Measurements from ENCODE around the gene KIAA1217. TPM values are rescaled to one million over a fixed set of nuclear protein-coding genes. Genes with fewer than 3 reads are reported as not detected.

KIAA1217 gene
- total RNA-seq, 4 donors from 2014 or later: 34.8 to 66.8 (median 52.9) TPM

GRCh38 chr10:24579906-24580305 is 371.0 kb downstream of the KIAA1217 start:
- DNase-seq (ENCODE audit: low spot score in 2 of 2): no peak
- no peak overlapping the region for H3K4me3 ChIP-seq (ENCODE audit: low read depth, poor library complexity, severe bottlenecking)
- 70 to 72% methylated on average over 4 of the region's 4 CpGs for WGBS, 2 donors
- intact Hi-C loops (cut with DNase I; ENCODE audit: low total_unique reads): no loop called here
- TF ChIP-seq POLR2A (IDR thresholded peaks at IDR 0.05): no peak
- no peak for TF ChIP-seq CTCF (IDR thresholded peaks at IDR 0.05)

- no peak overlapping the region for H3K4me3 ChIP-seq (ENCODE audit: low read depth, poor library complexity, severe bottlenecking)
- WGBS, 2 donors: 87 to 96% methylated on average over 2 of the region's 2 CpGs
- TF ChIP-seq POLR2A (IDR thresholded peaks at IDR 0.05) (no peak), CTCF (IDR thresholded peaks at IDR 0.05) (no peak)
- intact Hi-C loops (cut with DNase I; ENCODE audit: low total_unique reads): no loop called here
- no peak for DNase-seq (ENCODE audit: low spot score in 2 of 2)
These were observed 380.3 kb downstream of the KIAA1217 start for GRCh38 chr10:24589265-24589664.

GRCh38 chr10:24590697-24591457 is 381.9 kb downstream of the KIAA1217 start:
- no peak overlapping the region for H3K4me3 ChIP-seq (ENCODE audit: low read depth, poor library complexity, severe bottlenecking)
- no peak for DNase-seq (ENCODE audit: low spot score in 2 of 2)
- intact Hi-C loops (cut with DNase I; ENCODE audit: low total_unique reads): no loop called here
- no peak for TF ChIP-seq POLR2A (IDR thresholded peaks at IDR 0.05)
- no peak for TF ChIP-seq CTCF (IDR thresholded peaks at IDR 0.05)

- WGBS, 2 donors: 91 to 97% methylated on average over 11 of the region's 11 CpGs
- intact Hi-C loops (cut with DNase I; ENCODE audit: low total_unique reads): no loop called here
- no peak for TF ChIP-seq CTCF (IDR thresholded peaks at IDR 0.05)
- no peak for DNase-seq (ENCODE audit: low spot score in 2 of 2)
- no peak overlapping the region for H3K4me3 ChIP-seq (ENCODE audit: low read depth, poor library complexity, severe bottlenecking)
These were observed 387.4 kb downstream of the KIAA1217 start for GRCh38 chr10:24596217-24596930.

GRCh38 chr10:24597426-24597825 is 388.5 kb downstream of the KIAA1217 start:
- 82 to 84% methylated on average over 7 of the region's 7 CpGs for WGBS, 2 donors

More at GRCh38 chr10:24597426-24597825, 388.5 kb downstream of the KIAA1217 start:
- intact Hi-C loops (cut with DNase I; ENCODE audit: low total_unique reads): no loop called here
- TF ChIP-seq POLR2A (IDR thresholded peaks at IDR 0.05) (no peak), CTCF (IDR thresholded peaks at IDR 0.05) (no peak)
- no peak overlapping the region for H3K4me3 ChIP-seq (ENCODE audit: low read depth, poor library complexity, severe bottlenecking)
- no peak for DNase-seq (ENCODE audit: low spot score in 2 of 2)

MicroRNAs within 50 kb of the gene (microRNA counts, 767-probe panel; counts per million panel counts)
- 0 to 358 counts per million in 2 donors for microRNA hsa-miR-603

Small RNA genes lying within 50 kb of the gene (microRNA-seq; reads per million reads assigned to microRNA genes)
- gene MIR603 (ENCODE audit: borderline number of aligned reads in 1 of 2, borderline replicate concordance in 2 of 2): 0 reads per million in 2 donors

Measured in lower leg skin (tissue), 4 donors.